GM19463 (cell line): ENCODE data around the gene CTDSPL.
"Not testable (repeated sequence)": the region's sequence is repeated elsewhere in the genome, so short reads cannot be mapped to it uniquely, and the experiment has no call there.

Source experiments
- ATAC-seq: cut with Tn5 transposase; IDR thresholded peaks from one replicate; pipeline ENCODE4 v1.9.1; 2021; ENCODE audit warnings: mild to moderate bottlenecking, moderate library complexity; ENCODE audit not compliant: unreplicated experiment

CTDSPL gene

DNA sequence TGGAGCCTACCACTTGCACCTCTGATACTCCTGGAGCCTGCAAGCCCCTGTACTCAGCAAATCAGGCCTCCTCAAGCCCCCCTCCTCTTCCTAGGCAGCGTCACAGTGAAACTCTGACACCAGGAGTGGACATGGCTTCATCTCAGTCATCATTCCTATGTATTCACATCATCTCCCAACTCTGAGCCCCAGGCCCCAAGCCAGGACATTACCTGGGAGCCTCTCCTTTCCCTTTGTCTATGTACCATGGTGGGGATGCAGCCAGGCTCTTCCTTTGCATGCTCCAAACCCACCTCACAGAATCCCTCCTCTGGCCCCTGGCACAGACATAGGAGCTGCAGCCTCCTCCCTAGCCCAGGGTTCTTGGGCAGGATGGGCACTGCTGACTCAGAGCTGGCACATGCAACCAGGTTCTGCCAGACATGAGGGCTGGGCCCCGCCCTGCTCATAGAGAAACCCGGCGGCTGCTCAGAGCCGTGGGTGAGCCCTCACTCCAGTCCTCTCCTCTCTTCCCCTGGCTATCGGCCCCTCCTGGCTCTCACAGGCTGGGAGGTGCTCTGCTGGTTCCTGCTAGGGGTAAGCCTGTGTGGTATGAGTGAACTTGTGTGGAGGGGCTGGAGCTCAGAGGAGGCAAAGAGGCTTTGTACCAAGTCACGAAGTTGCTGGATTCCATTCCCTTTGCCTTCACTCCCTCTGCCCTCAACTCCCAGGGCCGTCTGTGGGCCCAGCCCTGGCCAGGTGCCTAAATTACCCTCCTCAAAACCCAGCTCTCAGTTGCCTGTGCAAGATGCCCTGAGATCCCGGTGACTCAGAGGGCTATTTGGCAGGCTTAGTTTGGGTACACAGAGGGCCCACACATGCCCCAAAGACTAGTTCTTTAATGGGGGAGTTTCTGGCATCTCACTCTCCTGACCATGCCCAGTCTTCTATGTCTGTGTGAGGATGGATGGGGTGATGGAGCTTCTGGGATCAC lies 169.6 kb downstream of the CTDSPL start:
- ATAC-seq: no peak

DNA sequence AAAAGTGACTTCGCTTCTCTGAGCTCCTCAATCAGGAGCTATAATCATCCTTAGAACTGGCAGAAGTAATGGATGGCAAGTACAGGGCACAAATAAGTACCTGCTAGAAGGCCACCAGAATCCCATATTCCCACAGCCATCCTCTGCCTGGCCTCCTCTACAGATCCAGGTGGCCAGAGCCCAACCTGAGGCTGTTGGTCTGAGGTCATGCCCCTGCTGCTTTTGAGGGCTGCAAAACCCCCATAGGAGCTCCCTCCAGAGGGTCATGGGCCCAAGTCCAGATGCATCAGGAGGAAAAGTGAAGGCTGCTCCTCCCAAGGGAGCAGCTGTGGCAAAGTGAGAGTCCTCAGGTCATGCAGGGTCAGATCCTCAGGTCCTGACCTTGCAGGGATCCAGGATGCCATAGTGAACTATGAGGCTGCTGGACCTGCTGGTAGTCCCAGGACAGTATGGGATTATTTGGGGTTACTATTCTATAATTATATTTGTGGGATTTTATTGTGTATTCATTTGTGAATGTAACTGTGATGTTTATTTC lies 170.7 kb downstream of the CTDSPL start:
- ATAC-seq: no peak

DNA sequence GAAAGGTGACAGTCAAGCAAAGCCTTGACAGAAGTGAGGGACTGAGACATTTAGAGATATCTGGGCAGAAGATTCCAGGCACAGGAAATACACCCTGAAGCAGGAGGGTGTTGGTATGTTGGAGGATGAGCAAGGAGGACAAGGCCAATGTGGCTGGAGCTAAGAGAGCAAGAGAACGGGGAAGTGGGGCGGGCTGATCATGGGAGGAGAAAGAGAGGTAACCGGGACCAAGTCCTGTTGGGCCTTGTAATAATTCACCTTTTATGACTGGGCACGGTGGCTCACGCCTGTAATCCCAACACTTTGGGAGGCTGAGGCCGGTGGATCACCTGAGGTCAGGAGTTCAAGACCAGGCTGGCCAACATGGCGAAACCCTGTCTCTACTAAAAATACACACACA lies 171.9 kb downstream of the CTDSPL start:
- ATAC-seq: not testable (repeated sequence)
